ENCODE data around the gene BAZ1B.

BAZ1B gene

DNA sequence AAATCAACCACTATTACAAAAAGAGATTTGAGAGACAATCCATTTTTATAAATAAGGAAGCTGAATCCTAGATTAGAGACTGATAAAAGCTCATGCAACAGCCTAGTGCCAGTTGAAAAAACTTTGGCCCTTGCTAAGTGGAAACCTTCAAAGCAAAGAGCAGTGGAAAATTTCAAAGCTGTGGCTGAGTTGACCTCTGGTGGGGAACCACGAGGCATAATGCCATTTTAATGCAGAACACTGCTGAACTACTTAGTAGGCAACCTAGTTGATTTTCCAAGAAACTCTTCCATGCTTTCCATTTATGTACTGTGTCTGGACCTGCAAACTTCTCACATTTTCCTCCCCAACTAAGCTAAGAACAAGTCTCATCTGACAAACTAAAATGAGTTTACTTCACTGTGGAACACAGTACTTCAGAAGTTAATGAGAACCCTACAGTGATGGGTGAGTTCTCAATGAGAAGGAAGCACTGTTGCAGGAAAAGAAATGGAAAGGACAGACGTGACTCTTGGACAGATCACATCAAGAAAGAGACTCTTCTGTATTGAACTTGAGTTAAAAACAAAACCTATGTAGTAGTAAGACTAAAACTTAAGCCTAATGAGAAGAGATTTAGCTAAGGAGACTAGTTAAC, 69.0 kb downstream of the BAZ1B start:
- TF ChIP-seq, protein P1, sequence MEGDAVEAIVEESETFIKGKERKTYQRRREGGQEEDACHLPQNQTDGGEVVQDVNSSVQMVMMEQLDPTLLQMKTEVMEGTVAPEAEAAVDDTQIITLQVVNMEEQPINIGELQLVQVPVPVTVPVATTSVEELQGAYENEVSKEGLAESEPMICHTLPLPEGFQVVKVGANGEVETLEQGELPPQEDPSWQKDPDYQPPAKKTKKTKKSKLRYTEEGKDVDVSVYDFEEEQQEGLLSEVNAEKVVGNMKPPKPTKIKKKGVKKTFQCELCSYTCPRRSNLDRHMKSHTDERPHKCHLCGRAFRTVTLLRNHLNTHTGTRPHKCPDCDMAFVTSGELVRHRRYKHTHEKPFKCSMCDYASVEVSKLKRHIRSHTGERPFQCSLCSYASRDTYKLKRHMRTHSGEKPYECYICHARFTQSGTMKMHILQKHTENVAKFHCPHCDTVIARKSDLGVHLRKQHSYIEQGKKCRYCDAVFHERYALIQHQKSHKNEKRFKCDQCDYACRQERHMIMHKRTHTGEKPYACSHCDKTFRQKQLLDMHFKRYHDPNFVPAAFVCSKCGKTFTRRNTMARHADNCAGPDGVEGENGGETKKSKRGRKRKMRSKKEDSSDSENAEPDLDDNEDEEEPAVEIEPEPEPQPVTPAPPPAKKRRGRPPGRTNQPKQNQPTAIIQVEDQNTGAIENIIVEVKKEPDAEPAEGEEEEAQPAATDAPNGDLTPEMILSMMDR (IDR thresholded peaks at IDR 0.05; ENCODE audit: low read depth, low read length, missing control alignments) = no peak
- no peak for DNase-seq (ENCODE audit: extremely low read depth, low read depth)
- H3K4me3 ChIP-seq (replicated peaks; ENCODE audit: low read depth, low read length) = no peak overlapping the region

DNA sequence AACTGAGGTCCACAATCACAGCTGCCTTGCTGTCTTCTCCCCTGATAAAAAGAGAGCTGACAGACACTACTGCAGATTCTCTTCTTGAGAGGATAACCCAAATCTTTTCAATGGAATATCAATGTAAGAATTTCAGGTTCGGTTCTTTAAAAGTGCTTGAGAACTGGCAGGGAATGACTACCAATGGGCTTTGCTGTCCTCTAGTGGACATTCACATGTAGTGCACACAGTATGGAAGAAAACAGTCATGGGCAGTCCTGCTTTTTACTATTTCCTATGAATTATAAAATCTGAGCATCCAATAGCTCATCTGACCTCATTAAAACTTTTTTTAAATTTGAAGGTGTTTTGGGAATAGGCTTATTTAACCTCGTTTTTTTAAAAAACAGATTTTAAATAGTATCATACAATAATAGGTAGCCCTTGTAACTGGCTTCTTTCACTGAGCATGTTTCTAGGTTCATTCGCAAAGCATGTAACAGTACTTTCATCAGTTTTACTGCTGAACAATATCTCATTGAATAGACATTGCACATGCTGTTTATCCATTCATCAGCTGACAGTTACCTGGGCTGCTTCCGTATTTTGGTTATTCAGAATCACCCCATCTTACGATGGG, 70.2 kb downstream of the BAZ1B start:
- TF ChIP-seq, protein P1 (IDR thresholded peaks at IDR 0.05; ENCODE audit: low read depth, low read length, missing control alignments) = peak; percentile 96
- peak; percentile 39 for DNase-seq (ENCODE audit: extremely low read depth, low read depth)
- no peak overlapping the region for H3K4me3 ChIP-seq (replicated peaks; ENCODE audit: low read depth, low read length)

DNA sequence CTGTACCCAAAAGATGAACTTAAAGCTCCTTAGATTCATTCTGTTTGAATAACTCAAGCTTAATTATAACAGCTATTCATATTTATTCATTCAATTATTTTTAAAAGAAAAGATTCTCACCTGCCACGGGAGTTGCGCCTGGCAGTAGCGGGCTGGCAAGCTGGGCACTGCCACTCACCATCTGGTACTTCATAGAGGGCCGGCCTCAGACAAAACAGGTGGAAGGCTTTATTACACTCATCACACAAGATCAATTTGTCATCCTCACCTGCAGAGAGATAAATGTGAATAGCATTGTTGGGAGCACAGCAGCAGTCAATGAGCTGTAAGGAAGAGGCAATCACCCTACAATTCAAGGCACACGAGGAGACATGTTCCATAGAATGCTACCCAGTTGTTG, 72.7 kb downstream of the BAZ1B start:
- DNase-seq (ENCODE audit: extremely low read depth, low read depth) = no peak
- no peak overlapping the region for H3K4me3 ChIP-seq (replicated peaks; ENCODE audit: low read depth, low read length)
- TF ChIP-seq, protein P1 (IDR thresholded peaks at IDR 0.05; ENCODE audit: low read depth, low read length, missing control alignments) = no peak

DNA sequence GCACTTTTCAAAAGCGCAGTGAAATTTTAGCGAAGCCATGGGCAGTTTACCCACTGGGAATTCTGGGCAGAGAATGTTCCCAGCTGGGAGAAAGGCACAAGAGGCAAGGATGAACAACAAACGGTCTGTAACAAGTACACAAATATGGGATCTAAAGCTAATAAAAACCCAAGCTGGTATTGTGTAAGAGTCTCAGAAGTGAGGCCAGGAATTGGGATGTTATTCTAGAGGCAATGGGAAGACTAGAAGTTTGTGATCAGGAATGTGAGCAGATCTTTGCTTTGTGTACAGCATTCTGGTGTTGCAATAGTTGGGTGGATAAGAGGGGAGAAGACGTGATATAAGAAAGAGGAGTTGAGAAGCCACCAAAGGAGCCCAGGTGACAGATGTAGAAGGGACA, 73.5 kb downstream of the BAZ1B start:
- no peak overlapping the region for H3K4me3 ChIP-seq (replicated peaks; ENCODE audit: low read depth, low read length)
- no peak for DNase-seq (ENCODE audit: extremely low read depth, low read depth)
- TF ChIP-seq, protein P1 (IDR thresholded peaks at IDR 0.05; ENCODE audit: low read depth, low read length, missing control alignments) = no peak

DNA sequence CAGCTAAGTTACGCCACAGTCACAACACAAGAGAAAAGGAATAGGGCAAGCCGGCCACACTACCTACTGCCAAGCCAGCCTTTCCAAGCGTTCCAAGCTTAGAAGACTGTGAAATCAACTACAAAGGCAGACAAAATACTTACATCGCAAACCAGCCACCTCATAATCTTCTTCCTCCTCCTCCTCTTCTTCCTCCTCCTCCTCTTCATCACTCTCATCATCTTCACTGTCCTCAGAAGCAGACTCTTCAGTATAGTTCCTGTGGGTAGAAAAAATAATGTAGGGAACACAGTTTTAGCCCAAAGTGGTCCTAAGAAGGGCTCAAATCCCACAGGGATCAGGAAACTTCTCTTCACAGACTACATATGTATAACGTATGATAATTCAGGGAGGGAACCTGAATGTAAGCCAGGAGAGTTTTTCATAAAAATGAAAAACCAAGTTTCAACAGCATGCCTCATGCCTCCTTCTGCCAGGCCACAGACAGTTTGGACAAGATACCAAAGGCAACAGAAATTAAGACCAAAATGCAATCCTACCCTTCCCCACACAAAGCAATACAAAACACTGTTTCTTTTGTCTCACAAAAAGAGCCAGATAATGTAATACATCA, 74.9 kb downstream of the BAZ1B start:
- TF ChIP-seq, protein P1 (IDR thresholded peaks at IDR 0.05; ENCODE audit: low read depth, low read length, missing control alignments) = no peak
- no peak overlapping the region for H3K4me3 ChIP-seq (replicated peaks; ENCODE audit: low read depth, low read length)
- no peak for DNase-seq (ENCODE audit: extremely low read depth, low read depth)

DNA sequence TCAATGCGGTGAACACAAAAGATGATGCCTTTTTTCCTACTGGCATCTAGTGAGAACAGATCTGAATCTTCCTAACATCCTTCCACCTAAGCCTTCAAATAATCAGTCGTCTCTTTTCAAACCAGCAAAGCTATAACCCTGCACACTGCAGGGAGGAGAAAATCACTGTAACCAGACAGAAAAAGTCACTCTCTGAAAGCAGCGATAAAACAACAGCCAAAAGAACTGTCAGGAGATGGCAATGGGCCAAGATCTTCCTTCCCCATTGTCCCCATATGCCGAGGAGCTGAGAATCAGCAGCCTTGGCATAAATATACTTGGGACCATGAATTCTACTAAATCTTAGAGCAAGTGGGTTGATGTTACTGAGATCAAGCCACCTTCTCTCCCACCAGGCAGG, 75.4 kb downstream of the BAZ1B start:
- TF ChIP-seq, protein P1 (IDR thresholded peaks at IDR 0.05; ENCODE audit: low read depth, low read length, missing control alignments) = no peak
- no peak for DNase-seq (ENCODE audit: extremely low read depth, low read depth)

More for the DNA sequence above, 75.4 kb downstream of the BAZ1B start:
- H3K4me3 ChIP-seq (replicated peaks; ENCODE audit: low read depth, low read length) = no peak overlapping the region

All from HFF-Myc (cell line).